Measurements from ENCODE around the gene GTF2F1.
A peak's percentile ranks its signal among the peaks of the same experiment; 100 is the strongest.
"Not testable (repeated sequence)": the region's sequence is repeated elsewhere in the genome, so short reads cannot be mapped to it uniquely, and the experiment has no call there.

Gene GTF2F1

DNA sequence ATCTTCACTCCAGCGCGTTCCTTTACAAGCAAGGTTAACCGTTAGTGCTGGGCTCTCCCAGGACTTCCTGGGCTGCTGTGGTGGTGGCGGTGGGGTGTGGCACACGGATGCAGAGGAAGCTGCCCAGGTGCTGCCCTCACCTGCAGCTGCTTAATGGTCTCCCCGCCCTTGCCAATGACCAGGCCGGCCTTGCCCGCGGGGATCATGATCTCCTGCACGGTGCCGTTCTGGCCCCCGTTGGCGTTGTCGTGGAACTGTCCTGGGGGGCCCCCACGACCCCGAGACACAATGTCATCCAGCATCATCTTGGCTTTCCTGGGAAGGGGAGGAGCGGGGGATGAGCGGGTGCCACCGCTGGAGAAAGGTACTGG, 25.6 kb upstream of the GTF2F1 start:
- DNase-seq (ENCODE audit: extremely low read depth in 1 of 2, low read depth in 1 of 2) = no peak

DNA sequence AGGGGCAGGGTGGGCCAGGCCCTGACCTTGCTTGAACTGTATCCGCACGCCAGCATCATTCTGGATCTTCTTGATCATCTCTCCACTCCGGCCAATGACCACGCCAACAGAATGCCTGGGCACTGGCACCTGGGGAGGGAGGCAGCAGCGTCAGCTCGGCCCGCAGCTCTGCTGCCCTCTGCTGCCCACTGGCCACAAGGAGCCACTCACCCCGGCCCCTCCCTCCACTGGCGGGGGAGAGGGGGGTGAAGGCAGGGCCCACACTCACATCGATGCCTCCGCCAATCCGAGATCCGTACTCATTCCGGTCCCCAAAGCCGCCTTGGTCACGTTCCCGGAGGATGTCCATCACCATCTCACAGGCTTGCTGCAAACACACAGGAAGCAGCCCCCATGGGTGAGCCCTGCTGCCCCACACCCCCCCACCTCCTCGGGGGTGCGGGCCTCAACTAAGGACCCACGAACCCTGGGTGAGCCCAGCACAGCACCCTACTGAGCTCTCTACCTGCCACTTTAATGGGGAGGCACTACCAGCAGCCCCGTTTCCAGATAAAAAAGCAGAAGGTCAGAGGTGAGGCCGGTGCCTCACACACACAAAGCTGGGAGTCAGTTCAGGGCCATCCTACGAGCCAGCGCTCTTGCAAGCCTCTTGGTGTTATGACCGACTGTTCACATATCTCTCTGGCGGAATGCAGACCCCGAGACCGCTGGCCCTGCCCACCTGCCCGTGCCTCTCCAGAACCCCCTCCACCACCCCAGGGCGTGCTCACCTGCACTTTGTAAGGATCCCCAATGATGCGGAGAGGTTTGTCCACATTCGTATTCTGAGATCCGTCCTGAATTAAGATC, 25.0 kb upstream of the GTF2F1 start:
- DNase-seq (ENCODE audit: extremely low read depth in 1 of 2, low read depth in 1 of 2) = no peak

DNA sequence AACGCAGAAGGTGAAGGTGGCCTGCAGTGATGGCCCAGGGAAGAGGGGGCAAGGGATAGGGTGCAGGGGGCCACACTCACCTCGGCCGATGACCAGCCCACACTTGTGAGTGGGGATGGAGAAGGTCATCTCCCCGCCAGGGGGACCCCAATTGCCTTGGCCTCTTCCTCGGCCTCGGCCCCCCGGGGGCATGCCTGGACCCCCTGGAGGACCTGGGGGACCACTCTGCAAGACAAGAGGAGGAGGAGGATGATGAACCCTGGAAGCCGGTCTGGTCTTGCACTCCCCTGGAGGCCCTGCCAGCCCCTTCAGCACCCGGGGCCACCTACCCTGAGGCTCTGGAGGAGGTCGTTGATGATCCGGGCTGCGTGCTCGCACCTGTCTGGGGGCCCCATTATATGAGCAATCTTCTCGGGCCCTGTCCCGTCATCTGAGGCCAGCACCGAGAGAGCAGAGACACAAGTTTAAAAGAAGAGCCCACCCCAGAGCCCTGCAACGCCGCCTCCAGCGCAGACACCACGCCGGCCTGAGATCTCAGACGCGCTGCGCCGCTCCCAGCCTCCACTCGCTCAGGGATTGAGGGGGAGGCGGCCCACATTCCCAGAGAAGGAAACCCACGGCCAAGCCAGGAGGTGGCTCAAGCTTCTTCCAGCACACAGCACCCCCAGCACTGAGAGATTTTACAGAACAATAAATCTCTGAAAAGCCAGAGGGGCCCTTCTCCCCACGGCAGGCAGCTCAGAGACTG, 23.9 kb upstream of the GTF2F1 start:
- DNase-seq (ENCODE audit: extremely low read depth in 1 of 2, low read depth in 1 of 2) = no peak

GRCh38 chr19:6415591-6416190, 22.7 kb upstream of the GTF2F1 start:
- DNase-seq (ENCODE audit: extremely low read depth in 1 of 2, low read depth in 1 of 2) = no peak

GRCh38 chr19:6414793-6415590, 22.0 kb upstream of the GTF2F1 start:
- DNase-seq (ENCODE audit: extremely low read depth in 1 of 2, low read depth in 1 of 2) = no peak

DNA sequence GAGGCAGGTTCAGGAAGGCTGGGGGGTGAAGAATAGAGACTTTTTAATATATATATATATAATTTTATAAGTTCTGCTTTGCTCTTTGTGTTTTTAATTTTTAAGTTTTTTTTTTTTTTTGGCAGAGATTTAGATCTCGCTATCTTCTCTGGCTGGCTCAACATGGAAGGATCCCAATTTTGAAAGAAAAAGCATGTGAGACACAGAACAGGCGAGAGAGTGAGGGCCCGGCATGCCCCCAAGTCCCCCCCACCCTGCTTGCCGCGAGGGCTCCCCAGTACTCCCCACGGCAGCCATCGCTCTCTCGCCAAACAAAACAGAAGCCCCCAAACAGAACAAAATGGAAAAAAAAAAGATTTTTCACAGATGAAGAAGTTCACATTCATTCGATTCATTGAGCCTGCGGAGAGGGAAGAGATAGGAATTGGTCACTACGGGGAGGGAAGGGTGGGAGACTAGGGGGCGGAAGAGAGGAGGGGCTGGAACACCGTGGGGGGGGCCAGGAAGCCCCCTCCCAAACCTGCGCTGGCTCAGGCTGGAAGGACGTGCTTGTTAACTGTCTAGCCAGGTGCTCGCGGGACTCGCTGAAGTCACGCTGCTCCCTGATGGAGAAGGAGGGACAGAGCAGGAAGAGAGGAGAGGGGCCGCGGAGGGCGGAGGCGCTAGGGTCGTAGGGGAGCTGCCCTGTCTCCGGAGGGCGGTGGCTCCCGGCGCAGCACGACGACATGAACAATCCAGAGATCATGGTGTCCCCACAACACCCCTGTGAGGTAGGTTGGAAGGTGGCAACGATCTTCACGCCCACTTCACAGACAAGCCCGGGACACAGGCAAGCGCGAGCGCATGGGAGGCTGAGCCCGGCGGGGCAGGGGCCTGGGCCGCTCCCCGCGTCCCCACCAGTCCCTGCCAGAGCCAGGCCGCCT, 21.0 kb upstream of the GTF2F1 start:
- no peak for DNase-seq (ENCODE audit: extremely low read depth in 1 of 2, low read depth in 1 of 2)

- DNase-seq (ENCODE audit: extremely low read depth in 1 of 2, low read depth in 1 of 2) = no peak
These were observed 20.3 kb upstream of the GTF2F1 start for GRCh38 chr19:6413291-6413690.

- no peak for DNase-seq (ENCODE audit: extremely low read depth in 1 of 2, low read depth in 1 of 2)
These were observed 19.6 kb upstream of the GTF2F1 start for GRCh38 chr19:6412447-6413091.

DNA sequence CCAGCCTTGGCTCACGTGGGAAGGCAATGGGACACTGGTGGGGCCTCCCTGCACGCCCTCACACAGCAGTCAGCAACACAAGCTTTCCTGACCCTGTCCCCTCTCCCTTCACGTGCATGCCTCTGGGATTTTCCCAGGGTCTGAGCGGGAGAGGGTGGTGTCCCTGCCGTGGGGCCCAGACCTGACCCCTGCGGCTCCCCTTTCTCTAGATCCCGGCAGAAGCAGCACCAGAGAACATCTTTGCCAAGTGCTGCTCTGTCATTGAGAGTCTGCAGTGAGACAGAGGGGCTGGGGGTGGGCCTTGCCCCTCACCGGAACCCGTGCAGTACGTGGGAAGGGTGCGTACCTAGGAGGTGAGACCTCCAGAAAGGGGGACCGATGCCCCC, 19.1 kb upstream of the GTF2F1 start:
- no peak for DNase-seq (ENCODE audit: extremely low read depth in 1 of 2, low read depth in 1 of 2)

DNA sequence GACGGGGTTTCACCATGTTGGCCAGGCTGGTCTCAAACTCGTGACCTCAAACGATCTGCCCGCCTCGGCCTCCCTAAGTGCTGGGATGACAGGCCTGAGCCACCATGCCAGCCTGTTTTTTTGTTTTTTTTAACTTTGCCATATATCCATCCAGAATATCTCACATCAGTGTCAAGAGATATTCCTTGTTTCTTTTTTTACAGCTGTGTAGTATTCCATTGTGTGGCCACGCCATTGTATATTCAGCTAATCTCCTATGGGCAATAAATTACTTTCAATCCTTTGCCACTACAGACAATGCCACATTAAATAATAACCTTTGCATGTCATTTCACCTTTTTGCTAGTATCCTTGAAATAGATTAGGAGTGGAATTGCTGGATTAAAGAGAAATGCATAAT, 16.4 kb upstream of the GTF2F1 start:
- no peak for DNase-seq (ENCODE audit: extremely low read depth in 1 of 2, low read depth in 1 of 2)

- DNase-seq (ENCODE audit: extremely low read depth in 1 of 2, low read depth in 1 of 2) = no peak
These were observed 13.4 kb upstream of the GTF2F1 start for GRCh38 chr19:6406401-6406800.

DNA sequence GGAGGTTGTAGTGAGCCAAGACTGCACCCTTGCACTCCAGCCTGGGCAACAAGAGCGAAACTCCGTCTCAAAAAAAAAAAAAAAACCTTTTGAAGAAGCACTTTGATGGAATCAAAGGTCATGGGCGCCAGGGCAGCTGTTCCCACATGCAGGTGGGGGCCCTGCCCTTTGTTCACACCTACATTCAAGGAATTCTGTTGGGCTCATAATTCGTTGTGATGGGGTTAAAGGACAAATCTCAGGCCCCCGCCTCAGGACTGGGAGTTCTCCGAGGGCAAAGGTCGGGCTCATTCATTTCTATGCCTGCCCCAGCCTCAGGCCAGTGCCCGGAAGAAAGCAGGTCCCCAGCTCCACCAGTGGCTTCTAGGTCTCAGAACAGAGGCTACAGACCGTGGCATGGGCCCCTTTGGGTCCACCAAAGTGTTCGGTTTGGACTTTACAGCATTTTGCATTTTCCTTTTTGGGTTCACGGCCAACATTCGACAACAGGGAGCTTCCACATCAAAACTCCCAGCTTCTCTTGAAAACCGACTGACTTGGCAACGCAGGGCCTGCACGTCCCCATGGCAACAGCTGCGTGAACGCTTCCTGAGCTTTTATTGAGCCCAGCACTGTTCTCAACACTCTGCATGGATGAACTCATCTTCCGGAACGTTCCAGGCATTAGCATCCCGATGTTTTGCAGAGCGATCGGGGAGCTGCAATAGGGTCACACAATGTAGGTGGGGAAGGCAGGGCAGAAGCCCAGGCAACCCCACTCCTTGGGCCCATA, 10.1 kb upstream of the GTF2F1 start:
- no peak for DNase-seq (ENCODE audit: extremely low read depth in 1 of 2, low read depth in 1 of 2)

DNA sequence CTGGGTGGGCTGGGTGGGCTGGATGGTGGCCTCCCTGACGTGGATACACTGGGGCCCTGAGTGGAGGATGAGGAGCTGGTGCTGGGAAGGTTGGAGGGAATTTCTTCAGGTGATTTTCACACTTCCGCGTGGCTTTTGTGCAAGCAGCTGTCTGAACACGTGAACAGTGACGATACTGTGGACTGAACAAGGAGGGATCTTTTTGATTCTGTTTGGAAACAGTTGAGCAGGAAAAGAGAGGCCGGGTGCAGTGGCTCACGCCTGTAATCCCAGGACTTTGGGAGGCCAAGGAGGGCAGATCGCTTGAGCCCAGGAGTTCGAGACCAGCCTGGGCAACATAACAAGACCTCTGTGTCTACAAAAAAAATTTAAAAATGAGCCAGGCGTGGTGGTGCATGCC, 9.1 kb upstream of the GTF2F1 start:
- no peak for DNase-seq (ENCODE audit: extremely low read depth in 1 of 2, low read depth in 1 of 2)

GRCh38 chr19:6400062-6400944, 7.3 kb upstream of the GTF2F1 start:
- DNase-seq (ENCODE audit: extremely low read depth in 1 of 2, low read depth in 1 of 2) = not testable (repeated sequence)

DNA sequence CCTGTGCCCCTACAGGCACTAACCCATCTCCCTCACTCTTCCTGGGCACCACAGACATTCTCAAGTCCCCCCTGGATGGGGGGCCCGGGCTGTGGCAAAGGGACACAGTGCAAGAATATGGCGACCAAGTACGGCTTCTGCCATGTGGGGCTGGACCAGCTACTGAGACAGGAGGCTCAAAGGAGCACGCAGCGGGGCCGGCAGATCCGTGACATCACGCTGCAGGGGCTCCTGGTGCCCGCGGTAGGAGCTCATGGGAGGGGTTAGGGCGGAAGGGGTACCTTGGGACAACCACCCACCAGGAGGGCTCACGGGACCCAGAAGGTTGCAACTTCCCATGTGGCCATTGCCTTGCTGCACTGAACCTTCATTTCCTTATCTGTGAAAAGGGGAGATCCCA, 3.3 kb upstream of the GTF2F1 start:
- DNase-seq (ENCODE audit: extremely low read depth in 1 of 2, low read depth in 1 of 2) = no peak

GRCh38 chr19:6394831-6395230, 1.9 kb upstream of the GTF2F1 start:
- DNase-seq (ENCODE audit: extremely low read depth in 1 of 2, low read depth in 1 of 2) = no peak

DNA sequence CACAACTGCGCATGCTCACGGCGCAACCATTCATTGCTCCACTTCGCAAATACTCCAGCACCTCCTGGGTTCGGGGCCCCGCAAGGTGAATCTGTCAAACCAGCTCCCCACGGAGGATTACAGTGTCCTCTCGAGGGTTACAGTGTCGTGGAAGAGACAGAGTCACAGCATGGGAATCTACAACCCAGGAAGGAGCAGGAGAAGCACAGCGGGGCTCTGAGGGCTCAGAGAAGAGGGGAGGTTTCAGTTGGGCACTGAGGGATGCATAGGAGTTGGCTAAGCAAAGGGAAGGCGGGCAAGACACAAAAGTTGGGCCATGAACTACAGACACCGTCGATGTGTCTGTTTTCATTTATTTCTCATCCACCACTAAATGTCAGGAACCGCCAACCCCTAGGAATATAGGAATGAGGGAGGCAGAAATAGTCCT, 1.0 kb upstream of the GTF2F1 start:
- peak in 1 of 2 donors; percentile 72 for DNase-seq (ENCODE audit: extremely low read depth in 1 of 2, low read depth in 1 of 2)
